Activated effector memory CD4-positive, alpha-beta T cell treated with Interleukin-2 at 50 U/mL for 16 hours (primary cell): ENCODE data around the gene AP5Z1.
"Not testable (repeated sequence)": the region's sequence is repeated elsewhere in the genome, so short reads cannot be mapped to it uniquely, and the experiment has no call there.

Source experiments
- DNase-seq: peaks from one replicate; pipeline ENCODE4 v3.0.0-alpha.2; 2020

Gene AP5Z1

GRCh38 chr7:4790078-4790465 is 14.6 kb downstream of the AP5Z1 start:
- no peak for DNase-seq

- no peak for DNase-seq
Observed at GRCh38 chr7:4790516-4790991, 15.1 kb downstream of the AP5Z1 start.

GRCh38 chr7:4791101-4791737 is 15.8 kb downstream of the AP5Z1 start:
- DNase-seq, result no peak

GRCh38 chr7:4791738-4792536 is 16.5 kb downstream of the AP5Z1 start:
- DNase-seq, result peak; percentile 68

- DNase-seq, result no peak
Observed at GRCh38 chr7:4792537-4793126, 17.2 kb downstream of the AP5Z1 start.

- DNase-seq, result not testable (repeated sequence)
Observed at GRCh38 chr7:4793385-4793993, 18.1 kb downstream of the AP5Z1 start.

- DNase-seq, result not testable (repeated sequence)
Observed at GRCh38 chr7:4794171-4794570, 18.7 kb downstream of the AP5Z1 start.

- no peak for DNase-seq
Observed at GRCh38 chr7:4794591-4795350, 19.3 kb downstream of the AP5Z1 start.

GRCh38 chr7:4796453-4796852 is 21.0 kb downstream of the AP5Z1 start:
- DNase-seq, result no peak

GRCh38 chr7:4797858-4798705 is 22.7 kb downstream of the AP5Z1 start:
- peak; percentile 44 for DNase-seq

- no peak for DNase-seq
Observed at GRCh38 chr7:4798706-4799235, 23.3 kb downstream of the AP5Z1 start.

GRCh38 chr7:4799508-4800268 is 24.3 kb downstream of the AP5Z1 start:
- DNase-seq, result no peak

- no peak for DNase-seq
Observed at GRCh38 chr7:4800487-4800886, 25.1 kb downstream of the AP5Z1 start.

GRCh38 chr7:4800926-4801838 is 25.8 kb downstream of the AP5Z1 start:
- DNase-seq, result no peak

- no peak for DNase-seq
Observed at GRCh38 chr7:4801839-4802231, 26.4 kb downstream of the AP5Z1 start.

- not testable (repeated sequence) for DNase-seq
Observed at GRCh38 chr7:4802577-4802976, 27.2 kb downstream of the AP5Z1 start.

- no peak for DNase-seq
Observed at GRCh38 chr7:4803397-4804241, 28.2 kb downstream of the AP5Z1 start.
